HFF-Myc (cell line): ENCODE measurements around the gene IL1F10.

ENCODE experiments used
- DNase-seq: peaks from one replicate; pipeline ENCODE4 v3.0.0-alpha.2; 2011; ENCODE audit warnings: low read depth; ENCODE audit errors: extremely low read depth
- H3K4me3 ChIP-seq: replicated peaks from 2 replicates; pipeline ENCODE4 v1.5.1; 2011; ENCODE audit warnings: low read depth, mild to moderate bottlenecking, control low read depth, low read length
- TF ChIP-seq, protein P1 (sequence below): IDR thresholded peaks from 2 replicates; pipeline ENCODE4 v1.5.1; 2012; ENCODE audit warnings: mild to moderate bottlenecking, low read depth, low read length, control low read depth; ENCODE audit errors: missing control alignments

IL1F10 gene

DNA sequence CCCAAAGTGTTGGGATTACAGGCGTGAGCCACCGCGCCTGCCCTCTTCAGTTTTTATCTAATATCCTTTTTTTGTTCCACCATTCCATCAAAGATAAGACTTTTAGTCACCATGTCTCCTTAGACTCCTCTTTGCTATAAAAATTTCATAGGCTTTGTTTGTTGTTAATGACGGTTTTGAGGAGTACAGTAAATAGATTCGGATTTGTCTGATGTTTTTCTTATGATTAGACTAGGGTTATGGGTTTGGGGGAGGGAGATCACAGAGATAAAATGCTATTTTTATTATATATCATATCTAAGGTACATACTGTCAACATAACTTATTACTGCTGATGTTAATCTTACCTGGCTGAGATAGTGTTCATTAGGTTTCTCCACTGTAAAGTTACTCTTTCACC lies 21.3 kb upstream of the IL1F10 start:
- H3K4me3 ChIP-seq = no peak overlapping the region
- DNase-seq = no peak
- TF ChIP-seq, protein P1, sequence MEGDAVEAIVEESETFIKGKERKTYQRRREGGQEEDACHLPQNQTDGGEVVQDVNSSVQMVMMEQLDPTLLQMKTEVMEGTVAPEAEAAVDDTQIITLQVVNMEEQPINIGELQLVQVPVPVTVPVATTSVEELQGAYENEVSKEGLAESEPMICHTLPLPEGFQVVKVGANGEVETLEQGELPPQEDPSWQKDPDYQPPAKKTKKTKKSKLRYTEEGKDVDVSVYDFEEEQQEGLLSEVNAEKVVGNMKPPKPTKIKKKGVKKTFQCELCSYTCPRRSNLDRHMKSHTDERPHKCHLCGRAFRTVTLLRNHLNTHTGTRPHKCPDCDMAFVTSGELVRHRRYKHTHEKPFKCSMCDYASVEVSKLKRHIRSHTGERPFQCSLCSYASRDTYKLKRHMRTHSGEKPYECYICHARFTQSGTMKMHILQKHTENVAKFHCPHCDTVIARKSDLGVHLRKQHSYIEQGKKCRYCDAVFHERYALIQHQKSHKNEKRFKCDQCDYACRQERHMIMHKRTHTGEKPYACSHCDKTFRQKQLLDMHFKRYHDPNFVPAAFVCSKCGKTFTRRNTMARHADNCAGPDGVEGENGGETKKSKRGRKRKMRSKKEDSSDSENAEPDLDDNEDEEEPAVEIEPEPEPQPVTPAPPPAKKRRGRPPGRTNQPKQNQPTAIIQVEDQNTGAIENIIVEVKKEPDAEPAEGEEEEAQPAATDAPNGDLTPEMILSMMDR = no peak

DNA sequence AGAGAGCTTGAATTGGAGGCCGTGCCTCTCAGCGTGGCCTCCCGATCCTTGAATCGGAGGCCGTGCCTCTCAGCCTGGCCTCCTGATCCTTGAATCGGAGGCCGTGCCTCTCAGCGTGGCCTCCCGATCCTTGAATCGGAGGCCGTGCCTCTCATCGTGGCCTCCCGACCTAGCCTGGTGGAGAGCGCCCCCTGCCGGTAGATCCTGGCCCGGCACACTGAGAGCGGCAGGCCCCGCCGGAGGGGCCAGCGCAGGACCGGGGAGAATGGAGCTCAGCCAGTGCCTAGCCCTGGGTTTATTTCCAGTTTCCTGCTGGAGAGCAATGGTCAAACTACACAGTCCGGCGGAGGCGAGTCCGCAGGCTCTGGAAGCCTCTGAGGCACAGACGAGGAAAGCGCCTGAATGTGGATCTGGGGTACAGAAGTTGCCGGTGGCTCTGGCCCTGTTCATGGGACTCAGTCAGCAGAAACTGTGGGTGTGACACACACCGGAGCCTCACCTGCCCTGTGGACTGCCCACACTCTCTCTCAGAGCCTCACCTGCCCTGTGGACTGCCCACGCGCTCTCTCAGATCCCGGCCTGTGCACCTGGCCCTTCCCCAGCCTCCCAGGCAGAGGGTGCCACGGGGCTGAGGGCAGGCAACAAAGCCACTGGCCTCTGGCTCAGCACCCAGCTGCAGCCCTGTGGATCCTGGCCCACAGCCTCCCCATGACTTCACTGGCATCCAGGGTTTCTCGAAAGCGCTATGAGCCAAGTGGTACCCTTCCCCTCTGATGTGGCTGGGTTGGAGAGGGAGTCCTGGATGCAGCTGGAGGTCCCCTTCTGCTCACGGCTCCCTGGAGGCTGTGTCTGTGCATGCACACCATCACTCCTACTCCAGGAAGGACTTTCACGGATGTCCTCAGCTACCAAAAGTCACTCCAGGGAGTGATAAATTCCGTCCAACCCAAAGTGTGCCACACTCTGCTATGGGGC lies 16.6 kb upstream of the IL1F10 start:
- H3K4me3 ChIP-seq = no peak overlapping the region
- TF ChIP-seq, protein P1 = no peak
- no peak for DNase-seq

DNA sequence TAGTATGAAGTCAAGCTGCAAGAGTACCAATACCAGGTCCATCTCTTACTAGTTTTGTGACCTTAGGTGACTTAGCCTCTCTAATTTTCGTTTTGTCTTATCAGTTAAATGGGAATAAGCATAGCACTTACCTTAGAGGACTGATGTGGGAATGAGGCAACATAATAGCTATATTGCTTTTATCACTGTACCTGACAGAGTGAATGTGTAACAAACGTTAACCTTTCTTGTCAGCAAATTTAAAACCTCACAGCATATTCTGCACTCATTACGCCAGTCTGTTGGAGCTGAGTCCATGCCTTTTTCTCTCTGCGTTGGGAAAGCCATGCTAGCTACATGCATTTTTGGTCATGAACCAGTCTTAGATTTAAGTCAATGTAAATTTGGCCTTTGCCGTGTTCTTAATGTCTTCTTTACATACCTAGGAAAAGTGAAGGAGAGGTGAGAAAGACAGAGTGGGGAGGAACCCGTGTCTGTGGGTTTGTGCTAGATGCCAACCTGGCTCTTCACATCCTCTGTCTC lies 15.3 kb upstream of the IL1F10 start, which contains the start of gene IL36B:
Gene IL36B, minus strand, starts transcription at position 472 of the 522 bp plus-strand sequence.
- no peak for DNase-seq
- H3K4me3 ChIP-seq = no peak within 1 kb of the TSS
- TF ChIP-seq, protein P1 = no peak

DNA sequence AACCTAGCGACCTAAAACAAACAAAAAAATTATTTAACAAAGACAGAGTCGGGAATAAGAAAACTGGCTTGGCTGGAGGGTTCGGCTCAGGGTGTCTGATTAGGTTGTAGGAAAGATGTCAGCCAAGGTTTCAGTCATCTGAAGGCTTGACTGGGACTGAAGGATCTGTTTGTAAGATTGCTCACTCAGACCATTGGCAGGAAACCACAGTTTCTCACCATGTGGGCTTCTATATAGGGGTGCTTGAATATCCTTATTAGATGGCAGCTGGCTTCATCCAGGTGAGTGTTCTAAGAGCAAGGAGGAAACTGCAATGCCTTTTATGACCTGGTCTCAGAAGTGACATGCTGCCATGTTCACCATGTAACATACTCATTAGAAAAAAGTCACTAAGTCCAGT lies 14.1 kb upstream of the IL1F10 start:
- no peak overlapping the region for H3K4me3 ChIP-seq
- no peak for DNase-seq
- TF ChIP-seq, protein P1 = no peak

DNA sequence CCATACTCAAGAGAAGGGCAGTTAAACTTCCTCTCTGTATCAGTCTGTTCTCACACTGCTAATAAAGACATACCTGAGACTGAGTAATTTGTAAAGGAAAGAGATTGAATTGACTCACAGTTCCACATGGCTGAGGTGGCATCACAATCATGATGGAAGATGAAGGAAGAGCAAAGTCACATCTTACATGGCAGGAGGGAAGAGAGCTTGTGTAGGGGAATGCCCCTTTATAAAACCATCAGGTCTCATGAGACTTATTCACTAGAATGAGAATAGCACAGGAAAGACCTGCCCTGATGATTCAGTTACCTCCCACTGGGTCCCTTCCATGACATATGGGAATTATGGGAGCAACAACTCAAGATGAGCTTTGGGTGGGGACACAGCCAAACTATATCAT lies 13.7 kb upstream of the IL1F10 start:
- H3K4me3 ChIP-seq = no peak overlapping the region
- DNase-seq = no peak
- TF ChIP-seq, protein P1 = no peak

DNA sequence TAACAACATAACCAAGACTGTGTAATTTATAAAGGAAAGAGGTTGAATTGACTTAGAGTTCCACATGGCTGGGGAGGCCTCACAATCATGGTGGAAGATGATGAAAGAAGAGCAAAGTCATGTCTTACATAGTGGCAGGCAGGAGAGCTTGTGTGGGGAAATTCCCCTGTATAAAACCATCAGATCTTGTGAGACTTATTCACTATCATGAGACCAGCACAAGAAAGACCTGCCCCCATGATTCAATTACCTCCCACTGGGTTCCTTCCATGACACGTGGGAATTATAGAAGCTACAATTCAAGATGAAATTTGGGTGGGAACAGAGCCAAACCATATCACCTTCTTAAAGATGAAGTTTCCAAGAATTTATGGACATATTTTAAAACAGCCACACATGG lies 11.2 kb upstream of the IL1F10 start:
- H3K4me3 ChIP-seq = no peak overlapping the region
- no peak for DNase-seq
- TF ChIP-seq, protein P1 = no peak

DNA sequence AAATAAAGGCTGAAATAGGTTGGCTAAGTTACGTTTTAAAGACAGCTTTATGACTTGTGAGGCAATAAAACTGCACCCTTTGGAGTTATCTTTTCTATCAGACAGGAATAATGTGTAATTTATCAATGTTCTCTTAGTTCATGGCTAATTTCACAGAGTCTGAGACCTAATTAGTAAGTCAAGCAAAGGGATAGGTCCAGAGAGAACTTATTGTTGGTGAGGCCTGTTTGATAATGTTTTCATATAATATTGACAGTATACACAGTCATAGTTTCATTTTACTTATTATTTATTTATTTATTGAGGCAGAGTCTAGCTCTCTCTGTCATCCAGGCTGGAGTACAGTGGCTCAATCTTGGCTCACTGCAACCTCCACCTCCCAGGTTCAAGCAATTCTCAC lies 10.7 kb upstream of the IL1F10 start:
- TF ChIP-seq, protein P1 = no peak
- DNase-seq = no peak
- no peak overlapping the region for H3K4me3 ChIP-seq
